Mammary microvascular endothelial cell (primary cell): ENCODE measurements around the gene ATXN10. TPM values are rescaled to one million over a fixed set of nuclear protein-coding genes. Genes with fewer than 3 reads are reported as not detected.

Experiments
- total RNA-seq: library from RNA; depleted of rRNA; stranded (reverse); fragments of >200 nt; gene quantifications from 2 replicates; pipeline ENCODE4 v1.2.3, GENCODE V29; 2015

ATXN10 gene, protein sequence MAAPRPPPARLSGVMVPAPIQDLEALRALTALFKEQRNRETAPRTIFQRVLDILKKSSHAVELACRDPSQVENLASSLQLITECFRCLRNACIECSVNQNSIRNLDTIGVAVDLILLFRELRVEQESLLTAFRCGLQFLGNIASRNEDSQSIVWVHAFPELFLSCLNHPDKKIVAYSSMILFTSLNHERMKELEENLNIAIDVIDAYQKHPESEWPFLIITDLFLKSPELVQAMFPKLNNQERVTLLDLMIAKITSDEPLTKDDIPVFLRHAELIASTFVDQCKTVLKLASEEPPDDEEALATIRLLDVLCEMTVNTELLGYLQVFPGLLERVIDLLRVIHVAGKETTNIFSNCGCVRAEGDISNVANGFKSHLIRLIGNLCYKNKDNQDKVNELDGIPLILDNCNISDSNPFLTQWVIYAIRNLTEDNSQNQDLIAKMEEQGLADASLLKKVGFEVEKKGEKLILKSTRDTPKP
- 53.4 and 56.6 TPM in 2 replicates for total RNA-seq

DNA sequence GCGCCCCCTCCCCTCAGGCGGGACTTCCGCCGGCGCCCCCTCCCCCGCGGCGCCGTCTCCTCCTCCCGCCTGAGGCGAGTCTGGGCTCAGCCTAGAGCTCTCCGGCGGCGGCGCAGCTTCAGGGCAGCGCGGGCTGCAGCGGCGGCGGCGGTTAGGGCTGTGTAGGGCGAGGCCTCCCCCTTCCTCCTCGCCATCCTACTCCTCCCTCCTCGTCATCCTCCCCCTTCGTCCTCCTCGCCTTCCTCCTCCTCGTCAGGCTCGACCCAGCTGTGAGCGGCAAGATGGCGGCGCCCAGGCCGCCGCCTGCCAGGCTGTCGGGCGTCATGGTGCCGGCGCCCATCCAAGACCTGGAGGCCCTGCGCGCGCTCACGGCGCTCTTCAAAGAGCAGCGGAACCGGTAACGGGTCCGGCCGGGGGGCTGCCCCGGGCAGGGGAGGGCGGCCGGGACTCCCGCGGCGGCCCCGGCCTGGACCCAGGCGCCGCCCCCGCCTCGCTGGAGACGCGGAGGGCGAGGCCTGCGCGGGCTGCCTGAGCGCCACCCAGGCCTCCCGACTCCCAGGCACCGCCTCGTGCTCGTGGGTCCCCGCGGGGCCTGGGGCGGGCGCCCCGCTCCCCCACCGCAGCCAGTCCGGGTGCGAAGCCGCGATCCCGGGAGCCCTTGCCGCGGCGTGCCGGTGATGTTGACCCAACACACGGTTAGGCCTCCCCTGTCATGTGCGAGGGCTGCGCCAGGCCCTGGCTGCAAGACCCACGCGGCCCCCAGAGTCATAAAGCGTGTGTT is at the start of gene ATXN10:
Gene ATXN10, plus strand, starts transcription at position 52 of the 781 bp plus-strand sequence. Its CDS starts 230 bp downstream, at position 282.

Other genes with a start within 250 kb of the ATXN10 start
- gene FBLN1, start 169.0 kb upstream of the ATXN10 start, total RNA-seq = 0.07 and 0.30 TPM in 2 replicates